H1 (cell line): ENCODE results near the gene DENND10.

Source experiments
- ATF3 ChIP-seq: IDR thresholded peaks from 2 replicates; pipeline ENCODE4 v1.6.1; 2011; ENCODE audit warnings: low read depth, mild to moderate bottlenecking, low read length; ENCODE audit not compliant: insufficient read depth
- CREB1 ChIP-seq: IDR thresholded peaks from 2 replicates; pipeline ENCODE4 v1.6.1; 2012; ENCODE audit warnings: inconsistent platforms
- HDAC6 ChIP-seq: IDR thresholded peaks from one replicate; pipeline ENCODE4 v1.7.1; 2012; ENCODE audit warnings: low read depth, mild to moderate bottlenecking, inconsistent platforms, low read length, moderate library complexity
- MAX ChIP-seq: IDR thresholded peaks from 2 replicates; pipeline ENCODE4 v1.6.1; 2012; ENCODE audit warnings: inconsistent platforms
- POLR2A ChIP-seq, 2 experiments: IDR thresholded peaks; 1 replicate in 1 of 2; 2 replicates in 1 of 2; pipeline ENCODE4 v1.6.1; 2011; ENCODE audit warnings: low read depth in 2 of 2, low read length in 2 of 2, mild to moderate bottlenecking in 2 of 2; ENCODE audit errors: control extremely low read depth in 1 of 2
- RAD21 ChIP-seq, 2 experiments: IDR thresholded peaks in 1 of 2; conservative IDR thresholded peaks in 1 of 2; 2 replicates each; pipeline ENCODE4 v1.6.1; 2011; ENCODE audit warnings: low read depth in 2 of 2, low read length in 2 of 2, improper control_type of control experiment in 1 of 2, inconsistent platforms in 1 of 2, mild to moderate bottlenecking in 1 of 2, moderate library complexity in 1 of 2
- YY1 ChIP-seq: IDR thresholded peaks from 2 replicates; pipeline ENCODE4 v1.6.1; 2011; ENCODE audit warnings: low read depth, mild to moderate bottlenecking, low read length
- ZNF274 ChIP-seq: IDR thresholded peaks from 2 replicates; pipeline ENCODE4 v1.7.0; 2012; ENCODE audit warnings: low read length, borderline replicate concordance; ENCODE audit errors: extremely low read depth
- TF ChIP-seq, protein P1 (sequence below), 3 experiments: IDR thresholded peaks; 1 replicate in 2 of 3; 2 replicates in 1 of 3; pipeline versions ENCODE4 v1.5.1 to v1.6.1; 2011; ENCODE audit warnings: low read length in 3 of 3, mild to moderate bottlenecking in 3 of 3, inconsistent platforms in 2 of 3, low read depth in 1 of 3, moderate library complexity in 1 of 3; ENCODE audit not compliant: insufficient read depth in 1 of 3; ENCODE audit errors: control extremely low read depth in 1 of 3

- TF ChIP-seq, protein P1, sequence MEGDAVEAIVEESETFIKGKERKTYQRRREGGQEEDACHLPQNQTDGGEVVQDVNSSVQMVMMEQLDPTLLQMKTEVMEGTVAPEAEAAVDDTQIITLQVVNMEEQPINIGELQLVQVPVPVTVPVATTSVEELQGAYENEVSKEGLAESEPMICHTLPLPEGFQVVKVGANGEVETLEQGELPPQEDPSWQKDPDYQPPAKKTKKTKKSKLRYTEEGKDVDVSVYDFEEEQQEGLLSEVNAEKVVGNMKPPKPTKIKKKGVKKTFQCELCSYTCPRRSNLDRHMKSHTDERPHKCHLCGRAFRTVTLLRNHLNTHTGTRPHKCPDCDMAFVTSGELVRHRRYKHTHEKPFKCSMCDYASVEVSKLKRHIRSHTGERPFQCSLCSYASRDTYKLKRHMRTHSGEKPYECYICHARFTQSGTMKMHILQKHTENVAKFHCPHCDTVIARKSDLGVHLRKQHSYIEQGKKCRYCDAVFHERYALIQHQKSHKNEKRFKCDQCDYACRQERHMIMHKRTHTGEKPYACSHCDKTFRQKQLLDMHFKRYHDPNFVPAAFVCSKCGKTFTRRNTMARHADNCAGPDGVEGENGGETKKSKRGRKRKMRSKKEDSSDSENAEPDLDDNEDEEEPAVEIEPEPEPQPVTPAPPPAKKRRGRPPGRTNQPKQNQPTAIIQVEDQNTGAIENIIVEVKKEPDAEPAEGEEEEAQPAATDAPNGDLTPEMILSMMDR (IDR thresholded peaks at IDR 0.05; ENCODE audit: control extremely low read depth in 1 of 3, insufficient read depth in 1 of 3, low read depth in 1 of 3, low read length in 3 of 3), result no peak
- TF ChIP-seq HDAC6 (no peak), YY1 (peak; percentile 87), CREB1 (no peak), RAD21 (IDR thresholded peaks at IDR 0.05 in 1 of 2, conservative IDR thresholded peaks at IDR 0.05 in 1 of 2; ENCODE audit: low read depth in 2 of 2, low read length in 2 of 2) (no peak), MAX (no peak), POLR2A (IDR thresholded peaks at IDR 0.05; ENCODE audit: control extremely low read depth in 1 of 2, low read depth in 2 of 2, low read length in 2 of 2) (no peak; a peak in 1 of 3 replicates), ATF3 (no peak), ZNF274 (no peak)
These were observed 24.1 kb upstream of the DENND10 start for GRCh38 chr10:119079599-119080520.
